ENCODE measurements around the gene DST. TPM values are rescaled to one million over a fixed set of nuclear protein-coding genes. Genes with fewer than 3 reads are reported as not detected.

The DST gene
- total RNA-seq, 1 donor from 2014 or later, result 147 TPM

GRCh38 chr6:56432194-56432593 lies 210.5 kb downstream of the DST start:
- ATAC-seq, result no peak

GRCh38 chr6:56430629-56431600 lies 211.8 kb downstream of the DST start:
- ATAC-seq, result no peak

- ATAC-seq, result no peak
Observed at GRCh38 chr6:56424542-56425083, 218.1 kb downstream of the DST start.

- ATAC-seq, result no peak
Observed at GRCh38 chr6:56424064-56424463, 218.6 kb downstream of the DST start.

- ATAC-seq, result no peak
Observed at GRCh38 chr6:56420296-56420695, 222.4 kb downstream of the DST start.

GRCh38 chr6:56419191-56419590 lies 223.5 kb downstream of the DST start:
- ATAC-seq, result no peak

- no peak for ATAC-seq
Observed at GRCh38 chr6:56417823-56418222, 224.9 kb downstream of the DST start.

- ATAC-seq, result no peak
Observed at GRCh38 chr6:56416247-56416646, 226.4 kb downstream of the DST start.

DNA sequence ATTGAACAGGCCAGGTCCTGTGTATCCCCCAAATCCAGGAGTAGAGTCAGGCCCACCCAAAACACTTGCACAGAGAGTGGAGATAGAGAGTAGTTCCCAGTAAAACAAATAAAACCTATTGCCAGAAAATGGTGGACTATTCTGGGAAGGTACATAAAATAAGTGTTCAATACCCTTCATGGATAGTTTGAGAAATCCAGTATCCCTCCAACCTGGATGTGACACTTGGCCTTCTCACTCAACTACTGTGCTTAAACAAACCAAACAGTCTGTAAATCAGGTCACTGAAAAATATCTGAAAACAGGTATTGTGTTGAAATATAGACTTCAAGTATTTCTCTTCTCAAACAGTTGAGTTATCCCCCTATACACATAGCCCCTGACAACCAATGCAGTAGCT lies 233.7 kb downstream of the DST start:
- ATAC-seq, result no peak

All from esophagus mucosa (tissue), 1 donor.